KMS-11 (cell line): ENCODE results near the gene MRPL18.
"Not testable (repeated sequence)": the region's sequence is repeated elsewhere in the genome, so short reads cannot be mapped to it uniquely, and the experiment has no call there.

Source experiments
- H2AFZ ChIP-seq: fragments of 200-600 bp; sonication (generic); 2 replicates; pipeline ENCODE4 v1.6.1; 2016; ENCODE audit warnings: antibody characterized with exemption, mixed run types, low read depth
- H3K27ac ChIP-seq: fragments of 200-600 bp; sonication (generic); 2 replicates; pipeline ENCODE4 v1.6.1; 2016; ENCODE audit warnings: mild to moderate bottlenecking, mixed run types
- H3K27me3 ChIP-seq: fragments of 200-600 bp; sonication (generic); 2 replicates; pipeline ENCODE4 v1.6.1; 2017; ENCODE audit warnings: mild to moderate bottlenecking, low read depth, mixed run types, moderate library complexity; ENCODE audit not compliant: insufficient read depth
- H3K36me3 ChIP-seq: fragments of 200-600 bp; sonication (generic); 2 replicates; pipeline ENCODE4 v1.6.1; 2017; ENCODE audit warnings: mild to moderate bottlenecking, mixed run types; ENCODE audit not compliant: insufficient read depth
- H3K4me1 ChIP-seq: fragments of 200-600 bp; sonication (generic); 2 replicates; pipeline ENCODE4 v1.6.1; 2016; ENCODE audit warnings: mild to moderate bottlenecking, low read depth, mixed run types; ENCODE audit not compliant: poor library complexity, severe bottlenecking
- H3K4me2 ChIP-seq: fragments of 200-600 bp; sonication (generic); 2 replicates; pipeline ENCODE4 v1.7.0; 2016; ENCODE audit warnings: mild to moderate bottlenecking, mixed run types
- H3K4me3 ChIP-seq: fragments of 200-600 bp; sonication (generic); IDR thresholded peaks from 2 replicates; pipeline ENCODE4 v1.6.1; 2017; ENCODE audit warnings: low read depth, low read length, mixed read lengths; ENCODE audit not compliant: insufficient read depth
- H3K79me2 ChIP-seq: fragments of 200-600 bp; sonication (generic); 2 replicates; pipeline ENCODE4 v1.6.1; 2016; ENCODE audit warnings: low read depth, mixed run types; ENCODE audit not compliant: insufficient read depth
- H3K9ac ChIP-seq: fragments of 200-600 bp; sonication (generic); 2 replicates; pipeline ENCODE4 v1.6.1; 2016; ENCODE audit warnings: mild to moderate bottlenecking, mixed run types
- H4K20me1 ChIP-seq: fragments of 200-600 bp; sonication (generic); 2 replicates; pipeline ENCODE4 v1.6.1; 2016; ENCODE audit warnings: mild to moderate bottlenecking, mixed run types; ENCODE audit not compliant: insufficient read depth
- TF ChIP-seq, protein P1 (sequence below): fragments of 200-600 bp; sonication (generic); conservative IDR thresholded peaks from 2 replicates; pipeline ENCODE4 v1.6.1; 2017; ENCODE audit warnings: low read depth, mild to moderate bottlenecking, antibody characterized with exemption, low read length, moderate library complexity, mixed read lengths

MRPL18 gene

GRCh38 chr6:159790956-159791598, 810 bp downstream of the MRPL18 start:
- Histone ChIP-seq H3K4me2 (peak overlapping the region; percentile 90), H3K27ac (peak overlapping the region; percentile 42), H3K79me2 (peaks cover 81% of the 10 kb centered on the region), H4K20me1 (peaks cover 8% of the 10 kb centered on the region), H3K9ac (peak overlapping the region; percentile 78; the same call in 1 of the 2 replicates), H2AFZ (peak overlapping the region; percentile 34), H3K4me1 (peaks cover 36% of the 10 kb centered on the region), H3K36me3 (peaks cover 23% of the 10 kb centered on the region; the same call in 1 of the 2 replicates), H3K27me3 (no peaks in the 10 kb centered on the region), H3K4me3 (no peak overlapping the region)
- TF ChIP-seq, protein P1, sequence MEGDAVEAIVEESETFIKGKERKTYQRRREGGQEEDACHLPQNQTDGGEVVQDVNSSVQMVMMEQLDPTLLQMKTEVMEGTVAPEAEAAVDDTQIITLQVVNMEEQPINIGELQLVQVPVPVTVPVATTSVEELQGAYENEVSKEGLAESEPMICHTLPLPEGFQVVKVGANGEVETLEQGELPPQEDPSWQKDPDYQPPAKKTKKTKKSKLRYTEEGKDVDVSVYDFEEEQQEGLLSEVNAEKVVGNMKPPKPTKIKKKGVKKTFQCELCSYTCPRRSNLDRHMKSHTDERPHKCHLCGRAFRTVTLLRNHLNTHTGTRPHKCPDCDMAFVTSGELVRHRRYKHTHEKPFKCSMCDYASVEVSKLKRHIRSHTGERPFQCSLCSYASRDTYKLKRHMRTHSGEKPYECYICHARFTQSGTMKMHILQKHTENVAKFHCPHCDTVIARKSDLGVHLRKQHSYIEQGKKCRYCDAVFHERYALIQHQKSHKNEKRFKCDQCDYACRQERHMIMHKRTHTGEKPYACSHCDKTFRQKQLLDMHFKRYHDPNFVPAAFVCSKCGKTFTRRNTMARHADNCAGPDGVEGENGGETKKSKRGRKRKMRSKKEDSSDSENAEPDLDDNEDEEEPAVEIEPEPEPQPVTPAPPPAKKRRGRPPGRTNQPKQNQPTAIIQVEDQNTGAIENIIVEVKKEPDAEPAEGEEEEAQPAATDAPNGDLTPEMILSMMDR = no peak

GRCh38 chr6:159794976-159795375, 4.7 kb downstream of the MRPL18 start:
- not testable (repeated sequence) for H3K9ac ChIP-seq, H4K20me1 ChIP-seq, H2AFZ ChIP-seq, H3K27ac ChIP-seq, H3K4me2 ChIP-seq, H3K4me3 ChIP-seq, H3K27me3 ChIP-seq
- H3K36me3 ChIP-seq = peaks cover 14% of the 10 kb centered on the region; the same call in 1 of the 2 replicates
- H3K4me1 ChIP-seq = peaks cover 17% of the 10 kb centered on the region
- H3K79me2 ChIP-seq = peaks cover 56% of the 10 kb centered on the region

DNA sequence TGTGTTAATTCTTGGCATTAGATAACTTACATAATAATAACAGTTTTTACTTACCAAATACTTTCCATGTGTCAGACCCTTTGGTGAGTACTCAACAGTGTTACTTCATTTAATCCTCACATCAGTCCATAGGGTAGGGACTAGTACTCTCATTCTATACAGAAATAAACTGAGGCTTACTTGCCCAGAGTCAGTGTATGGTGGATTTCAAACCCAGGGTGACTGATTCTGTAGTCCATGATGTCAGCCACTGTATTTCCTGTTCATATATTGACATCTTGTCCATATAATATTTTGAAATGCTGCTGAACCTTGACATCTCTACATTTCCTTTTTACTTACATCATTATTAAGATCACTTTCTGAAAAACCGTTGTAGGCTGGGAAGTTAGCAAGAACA, 7.3 kb downstream of the MRPL18 start:
- TF ChIP-seq, protein P1 = no peak
- no peak overlapping the region for H3K9ac ChIP-seq
- peaks cover 11% of the 10 kb centered on the region; the same call in 1 of the 2 replicates for H3K36me3 ChIP-seq
- no peak overlapping the region for H3K27ac ChIP-seq
- H3K27me3 ChIP-seq = no peaks in the 10 kb centered on the region
- peaks cover 32% of the 10 kb centered on the region for H3K79me2 ChIP-seq
- H3K4me2 ChIP-seq = no peak overlapping the region
- H4K20me1 ChIP-seq = no peaks in the 10 kb centered on the region
- no peak overlapping the region for H2AFZ ChIP-seq
- H3K4me3 ChIP-seq = no peak overlapping the region
- H3K4me1 ChIP-seq = peaks cover 5% of the 10 kb centered on the region

- Histone ChIP-seq H2AFZ (no peak within 1 kb of the TSS), H3K4me1 (no peaks in the 10 kb centered on the region), H4K20me1 (no peaks in the 10 kb centered on the region), H3K27ac (no peak within 1 kb of the TSS), H3K9ac (no peak within 1 kb of the TSS), H3K79me2 (peaks cover 11% of the 10 kb centered on the region; the same call in 1 of the 2 replicates), H3K4me3 (no peak within 1 kb of the TSS), H3K36me3 (peaks cover 7% of the 10 kb centered on the region; the same call in 1 of the 2 replicates), H3K4me2 (no peak within 1 kb of the TSS), H3K27me3 (no peaks in the 10 kb centered on the region)
- TF ChIP-seq, protein P1 = no peak
These were observed 10.0 kb downstream of the MRPL18 start, which contains the start of gene PNLDC1 for GRCh38 chr6:159800141-159800865. Gene PNLDC1, plus strand, starts transcription at chr6:159800276. Its CDS starts 32 bp downstream, at chr6:159800308.
